T-cell (primary cell): ENCODE results near the gene SLC38A1. TPM values are rescaled to one million over a fixed set of nuclear protein-coding genes. Genes with fewer than 3 reads are reported as not detected.

ENCODE experiments used
- ATAC-seq, 4 experiments: fragments of 200-7000 bp in 3 of 4; fragments of 150-1000 bp in 1 of 4; cut with Tn5 transposase; replicated peaks in 1 of 4; 1 replicate in 3 of 4; 2 replicates in 1 of 4; pipeline ENCODE4 v1.10.0; 2021; ENCODE audit warnings: moderate library complexity in 3 of 4, mild to moderate bottlenecking in 2 of 4, moderate number of reproducible peaks in 1 of 4
- CTCF ChIA-PET, 2 donors: fragments of 300-600 bp; sonication (Branson Sonifier 250); formaldehyde crosslinking; loops; one replicate each; lab custom pipeline; 2022; ENCODE audit warnings: antibody characterized with exemption in 2 of 2; lab: Charles Lee
- POLR2A ChIA-PET, 2 donors: fragments of 300-600 bp; sonication (Branson Sonifier 250); formaldehyde crosslinking; loops; one replicate each; lab custom pipeline; 2022; ENCODE audit warnings: antibody characterized with exemption in 2 of 2; lab: Charles Lee
- DNase-seq, 35 experiments: peaks; one replicate each; pipeline versions ENCODE4 v3.0.0 to v3.0.0-alpha.2; 2013 to 2023
- H3K27ac ChIP-seq: one replicate; pipeline ENCODE4 v1.5.1; 2013; ENCODE audit warnings: low read length
- H3K27me3 ChIP-seq, 2 experiments: replicated peaks in 1 of 2; 1 replicate in 1 of 2; 2 replicates in 1 of 2; pipeline versions ENCODE4 v1.6.1 to v1.7.0; 2013; ENCODE audit warnings: low read length in 1 of 2, mixed read lengths in 1 of 2; ENCODE audit not compliant: control insufficient read depth in 2 of 2, insufficient read depth in 2 of 2; ENCODE audit errors: extremely low read depth in 1 of 2
- H3K36me3 ChIP-seq, 2 donors: 1 replicate in 1 of 2; 2 replicates in 1 of 2; pipeline versions ENCODE4 v1.6.1 to v1.7.0; 2013; ENCODE audit warnings: low read length in 1 of 2; ENCODE audit not compliant: control insufficient read depth in 2 of 2, insufficient read depth in 1 of 2; ENCODE audit errors: extremely low read depth in 1 of 2
- H3K4me1 ChIP-seq, 2 experiments: 1 replicate in 1 of 2; 2 replicates in 1 of 2; pipeline versions ENCODE4 v1.6.1 to v1.7.0; 2013; ENCODE audit warnings: low read length in 2 of 2, mixed read lengths in 1 of 2; ENCODE audit not compliant: insufficient read depth in 2 of 2, control insufficient read depth in 1 of 2; ENCODE audit errors: extremely low read depth in 1 of 2
- H3K4me3 ChIP-seq, 2 donors: 1 replicate in 1 of 2; 2 replicates in 1 of 2; pipeline versions ENCODE4 v1.5.1 to v1.7.0; 2013; ENCODE audit warnings: mild to moderate bottlenecking in 2 of 2, low read length in 1 of 2, moderate library complexity in 1 of 2; ENCODE audit not compliant: control insufficient read depth in 1 of 2; ENCODE audit errors: extremely low read depth in 1 of 2
- H3K9me3 ChIP-seq: 2 replicates; pipeline ENCODE4 v1.7.0; 2013
- H3K27ac Mint-ChIP-seq, 2 donors: one replicate each; pipeline ENCODE4 v1.8.0; 2020 to 2021; ENCODE audit warnings: mild to moderate bottlenecking in 2 of 2, mixed read lengths in 2 of 2
- H3K27me3 Mint-ChIP-seq, 2 donors: one replicate each; pipeline ENCODE4 v1.8.0; 2021 to 2022; ENCODE audit warnings: mixed read lengths in 2 of 2
- H3K36me3 Mint-ChIP-seq: one replicate; pipeline ENCODE4 v1.8.0; 2021; ENCODE audit warnings: mixed read lengths
- H3K4me1 Mint-ChIP-seq, 3 donors: one replicate each; pipeline ENCODE4 v1.8.0; 2020 to 2022; ENCODE audit warnings: mixed read lengths in 3 of 3, mild to moderate bottlenecking in 1 of 3
- H3K4me3 Mint-ChIP-seq, 3 donors: one replicate each; pipeline ENCODE4 v1.8.0; 2020 to 2022; ENCODE audit warnings: mild to moderate bottlenecking in 3 of 3, mixed read lengths in 3 of 3, moderate library complexity in 3 of 3
- H3K9me3 Mint-ChIP-seq, 3 donors: one replicate each; pipeline ENCODE4 v1.8.0; 2020 to 2022; ENCODE audit warnings: mixed read lengths in 3 of 3
- WGBS: methylation state at CpG from one replicate; pipeline ENCODE4 v1.1.5; 2013; ENCODE audit warnings: missing lambda C conversion rate; ENCODE audit not compliant: insufficient coverage; 5-methylcytosine and 5-hydroxymethylcytosine counted together
- total RNA-seq, 35 experiments: library from RNA in 6 of 35; stranded (reverse) in 6 of 35; fragments of 120-200 nt in 1 of 35; gene quantifications; one replicate each; pipeline versions ENCODE4 v1.2.1 to v1.2.4 and lab custom pipeline; 2013 to 2026

The SLC38A1 gene
- total RNA-seq, 5 donors from 2014 or later (not counting 1 experiment from before 2014, with no cell fraction given) = 273 to 321 (median 286) TPM

- Mint-ChIP-seq H3K9me3 (no peaks in the 10 kb centered on the region), H3K36me3 (peaks cover 80% of the 10 kb centered on the region), H3K4me1 (peaks cover 71 to 82% (median 80%) of the 10 kb centered on the region in 3 donors), H3K27me3 (no peaks in the 10 kb centered on the region), H3K4me3 (no peak overlapping the region), H3K27ac (peak overlapping the region; percentile 95 to 98)
- ChIA-PET CTCF (interaction anchor here in 1 of 2 donors (0.8 to 0.9 kb wide), 3 partner anchors 8 to 51 kb away, joined by 3 to 4 read pairs (median 3); no protein-coding TSS in a partner anchor), POLR2A (interaction anchor here (0.6 to 1.7 kb wide), 11 partner anchors 9 to 1474 kb away, joined by 3 to 8 read pairs (median 4); partner anchors contain the start of gene SLC38A1 (in 2 of the 2))
- Histone ChIP-seq H3K27me3 (no peaks in the 10 kb centered on the region), H3K36me3 (peaks cover 0 to 55% of the 10 kb centered on the region in 2 donors), H3K4me3 (no peak overlapping the region), H3K4me1 (peaks cover 32 to 55% of the 10 kb centered on the region in 2 experiments), H3K9me3 (no peaks in the 10 kb centered on the region), H3K27ac (peak overlapping the region; percentile 97)
- no peak for ATAC-seq
- DNase-seq = no peak
Measured at GRCh38 chr12:46208370-46208769, 60.5 kb downstream of the SLC38A1 start.

- Histone ChIP-seq H3K4me3 (no peak overlapping the region), H3K27ac (peak overlapping the region; percentile 97), H3K36me3 (peaks cover 0 to 62% of the 10 kb centered on the region in 2 donors), H3K9me3 (no peaks in the 10 kb centered on the region), H3K4me1 (peaks cover 27 to 48% of the 10 kb centered on the region in 2 experiments), H3K27me3 (no peaks in the 10 kb centered on the region)
- Mint-ChIP-seq H3K36me3 (peaks cover 80% of the 10 kb centered on the region), H3K4me3 (no peak overlapping the region), H3K27me3 (no peaks in the 10 kb centered on the region), H3K27ac (peak overlapping the region; percentile 95 to 98), H3K4me1 (peaks cover 64 to 77% (median 73%) of the 10 kb centered on the region in 3 donors), H3K9me3 (no peaks in the 10 kb centered on the region)
- ATAC-seq (no peak), DNase-seq (no peak)
- CTCF ChIA-PET = interaction anchor here in 1 of 2 donors (0.5 to 0.9 kb wide), 4 partner anchors 9 to 35 kb away, joined by 3 to 4 read pairs (median 3); no protein-coding TSS in a partner anchor
- POLR2A ChIA-PET = interaction anchor here (0.6 to 1.7 kb wide), 11 partner anchors 8 to 173 kb away, joined by 3 to 8 read pairs (median 3); partner anchors contain the start of gene SLC38A1 (in 2 of the 2)
Measured at GRCh38 chr12:46207644-46208043, 61.2 kb downstream of the SLC38A1 start.

- WGBS = no CpG with 5 or more reads among the region's 3 CpGs
- no peak overlapping the region for H3K27ac ChIP-seq
- H3K27ac Mint-ChIP-seq = peak overlapping the region; percentile 25 to 58
- no peak for ATAC-seq
- H3K4me3 Mint-ChIP-seq = no peak overlapping the region
- H3K4me3 ChIP-seq = no peak overlapping the region
- peaks cover 81% of the 10 kb centered on the region for H3K36me3 Mint-ChIP-seq
- peaks cover 0 to 68% of the 10 kb centered on the region in 2 donors for H3K36me3 ChIP-seq
- peaks cover 52 to 67% (median 61%) of the 10 kb centered on the region in 3 donors for H3K4me1 Mint-ChIP-seq
- ChIA-PET CTCF (interaction anchor here in 1 of 2 donors (0.7 to 1.0 kb wide), 2 partner anchors 82 to 406 kb away, joined by 3 to 5 read pairs; no protein-coding TSS in a partner anchor), POLR2A (interaction anchor here (0.6 to 1.4 kb wide), 5 partner anchors 8 to 1162 kb away, joined by 3 to 4 read pairs (median 3); no protein-coding TSS in a partner anchor)
- H3K27me3 Mint-ChIP-seq = no peaks in the 10 kb centered on the region
- H3K9me3 Mint-ChIP-seq = no peaks in the 10 kb centered on the region
- H3K4me1 ChIP-seq = peaks cover 21 to 38% of the 10 kb centered on the region in 2 experiments
- H3K27me3 ChIP-seq = no peaks in the 10 kb centered on the region
- H3K9me3 ChIP-seq = no peaks in the 10 kb centered on the region
- no peak for DNase-seq
Measured at GRCh38 chr12:46206471-46206870, 62.4 kb downstream of the SLC38A1 start.

- ATAC-seq = no peak
- no peaks in the 10 kb centered on the region for H3K9me3 Mint-ChIP-seq
- POLR2A ChIA-PET = interaction anchor here (0.6 to 1.7 kb wide), 5 partner anchors 9 to 18 kb away, joined by 3 to 9 read pairs (median 3); no protein-coding TSS in a partner anchor
- H3K4me3 Mint-ChIP-seq = no peak overlapping the region
- no peak for DNase-seq
- H3K27ac Mint-ChIP-seq = no peak overlapping the region
- Histone ChIP-seq H3K9me3 (no peaks in the 10 kb centered on the region), H3K4me3 (no peak overlapping the region), H3K36me3 (peaks cover 0 to 75% of the 10 kb centered on the region in 2 donors), H3K4me1 (peaks cover 9 to 28% of the 10 kb centered on the region in 2 experiments), H3K27me3 (no peaks in the 10 kb centered on the region), H3K27ac (no peak overlapping the region)
- H3K27me3 Mint-ChIP-seq = no peaks in the 10 kb centered on the region
- CTCF ChIA-PET = interaction anchor here (0.6 to 1.5 kb wide), 7 partner anchors 9 to 397 kb away, joined by 3 to 8 read pairs (median 3); no protein-coding TSS in a partner anchor
- H3K36me3 Mint-ChIP-seq = peaks cover 77% of the 10 kb centered on the region
- no CpG with 5 or more reads among the region's 2 CpGs for WGBS
- H3K4me1 Mint-ChIP-seq = peaks cover 40 to 59% (median 52%) of the 10 kb centered on the region in 3 donors
Measured at GRCh38 chr12:46205294-46205693, 63.5 kb downstream of the SLC38A1 start.

GRCh38 chr12:46201284-46201789, 67.5 kb downstream of the SLC38A1 start:
- ATAC-seq (no peak), DNase-seq (no peak)
- Mint-ChIP-seq H3K9me3 (no peaks in the 10 kb centered on the region), H3K4me3 (no peak overlapping the region), H3K4me1 (peaks cover 28 to 34% (median 28%) of the 10 kb centered on the region in 3 donors), H3K27me3 (no peaks in the 10 kb centered on the region), H3K27ac (peak overlapping the region; percentile 31 to 55), H3K36me3 (peaks cover 81% of the 10 kb centered on the region)
- WGBS = 100% methylated on average over 1 of the region's 5 CpGs
- Histone ChIP-seq H3K27me3 (no peaks in the 10 kb centered on the region), H3K4me3 (no peak overlapping the region), H3K4me1 (no peaks in the 10 kb centered on the region), H3K36me3 (peaks cover 0 to 97% of the 10 kb centered on the region in 2 donors), H3K9me3 (no peaks in the 10 kb centered on the region), H3K27ac (no peak overlapping the region)
- ChIA-PET POLR2A (interaction anchor here (0.7 kb wide), 2 partner anchors 61 to 69 kb away, joined by 3 to 9 read pairs; no protein-coding TSS in a partner anchor), CTCF (interaction anchor here (0.5 to 1.7 kb wide), 4 partner anchors 49 to 247 kb away, joined by 4 to 5 read pairs (median 5); no protein-coding TSS in a partner anchor)

- Mint-ChIP-seq H3K4me1 (peaks cover 22 to 41% (median 25%) of the 10 kb centered on the region in 3 donors), H3K27me3 (no peaks in the 10 kb centered on the region), H3K36me3 (peaks cover 82% of the 10 kb centered on the region), H3K9me3 (no peaks in the 10 kb centered on the region), H3K4me3 (no peak overlapping the region), H3K27ac (peak overlapping the region in 1 of 2 donors; percentile 61)
- H3K9me3 ChIP-seq = no peaks in the 10 kb centered on the region
- DNase-seq = no peak
- H3K4me3 ChIP-seq = no peak overlapping the region
- ChIA-PET CTCF (interaction anchor here (0.6 to 1.7 kb wide), 4 partner anchors 12 to 103 kb away, joined by 3 to 5 read pairs (median 4); no protein-coding TSS in a partner anchor), POLR2A (interaction anchor here in 1 of 2 donors (0.5 to 0.6 kb wide), 2 partner anchors 11 to 56 kb away, joined by 3 to 4 read pairs; no protein-coding TSS in a partner anchor)
- peaks cover 2 to 97% of the 10 kb centered on the region in 2 donors for H3K36me3 ChIP-seq
- no peak overlapping the region for H3K27ac ChIP-seq
- no peak for ATAC-seq
- no peaks in the 10 kb centered on the region for H3K27me3 ChIP-seq
- WGBS = no CpG with 5 or more reads among the region's 3 CpGs
- H3K4me1 ChIP-seq = no peaks in the 10 kb centered on the region
Measured at GRCh38 chr12:46200551-46200950, 68.3 kb downstream of the SLC38A1 start.
